ENCODE data around the gene SNX2. TPM values are rescaled to one million over a fixed set of nuclear protein-coding genes. Genes with fewer than 3 reads are reported as not detected.

The SNX2 gene, protein sequence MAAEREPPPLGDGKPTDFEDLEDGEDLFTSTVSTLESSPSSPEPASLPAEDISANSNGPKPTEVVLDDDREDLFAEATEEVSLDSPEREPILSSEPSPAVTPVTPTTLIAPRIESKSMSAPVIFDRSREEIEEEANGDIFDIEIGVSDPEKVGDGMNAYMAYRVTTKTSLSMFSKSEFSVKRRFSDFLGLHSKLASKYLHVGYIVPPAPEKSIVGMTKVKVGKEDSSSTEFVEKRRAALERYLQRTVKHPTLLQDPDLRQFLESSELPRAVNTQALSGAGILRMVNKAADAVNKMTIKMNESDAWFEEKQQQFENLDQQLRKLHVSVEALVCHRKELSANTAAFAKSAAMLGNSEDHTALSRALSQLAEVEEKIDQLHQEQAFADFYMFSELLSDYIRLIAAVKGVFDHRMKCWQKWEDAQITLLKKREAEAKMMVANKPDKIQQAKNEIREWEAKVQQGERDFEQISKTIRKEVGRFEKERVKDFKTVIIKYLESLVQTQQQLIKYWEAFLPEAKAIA
- total RNA-seq (2014; rRNA removed; shearing (Covaris generic)) = 39.1 and 56.5 TPM in 2 replicates
- 60.8 and 62.5 TPM in 2 replicates for polyA plus RNA-seq (2016; fragmentation: Nextera tagmentation; extraction: Ambion mirVana)

DNA sequence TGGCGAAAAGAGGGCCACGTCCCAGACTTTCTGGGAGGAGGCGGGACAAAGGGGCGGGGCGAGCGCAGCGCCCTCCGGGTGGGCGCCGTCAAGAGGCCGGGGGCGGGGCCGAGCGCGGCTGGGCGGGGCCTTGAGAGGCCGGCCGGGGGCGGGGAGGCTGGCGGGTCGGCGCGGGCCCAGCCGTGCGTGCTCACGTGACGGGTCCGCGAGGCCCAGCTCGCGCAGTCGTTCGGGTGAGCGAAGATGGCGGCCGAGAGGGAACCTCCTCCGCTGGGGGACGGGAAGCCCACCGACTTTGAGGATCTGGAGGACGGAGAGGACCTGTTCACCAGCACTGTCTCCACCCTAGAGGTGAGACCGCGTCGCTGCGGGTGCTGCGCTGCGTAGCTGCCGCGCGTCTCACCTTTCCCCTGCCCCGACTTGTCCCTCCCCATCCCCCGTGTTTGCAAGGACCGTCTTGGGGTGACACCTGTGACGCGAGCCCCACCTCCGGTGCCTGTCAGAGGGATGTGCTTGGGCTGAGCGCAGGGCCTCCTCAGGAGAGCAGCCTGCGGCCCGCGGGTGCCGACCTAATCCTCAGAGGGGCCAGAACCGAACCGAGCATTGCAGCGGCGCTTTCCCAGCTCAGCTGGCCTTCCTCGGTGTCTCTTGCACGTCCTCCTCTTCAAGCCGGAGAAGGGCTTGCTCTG, at the start of gene SNX2:
TSS of gene SNX2 (plus strand) at position 220 of the 689 bp plus-strand sequence. CDS start at position 244, 24 bp downstream.
- no peaks in the 10 kb centered on the region for H3K9me2 ChIP-seq (ENCODE audit: insufficient read depth)
- no peaks in the 10 kb centered on the region for H3F3A ChIP-seq (ENCODE audit: insufficient read depth)
- TF ChIP-seq EZH2 (IDR thresholded peaks at IDR 0.05; ENCODE audit: insufficient read depth, poor library complexity, severe bottlenecking) = no peak
- no peak for TF ChIP-seq EZH2phosphoT487 (IDR thresholded peaks at IDR 0.05; ENCODE audit: insufficient read depth, low read depth)
- DNase-seq = peak; percentile 97
- no peaks in the 10 kb centered on the region for H3K9me3 ChIP-seq (ENCODE audit: low read depth)
- H3K4me1 ChIP-seq (ENCODE audit: insufficient read depth) = peaks cover 18% of the 10 kb centered on the region
- H3K36me3 ChIP-seq (ENCODE audit: low read depth) = no peaks in the 10 kb centered on the region
- in situ Hi-C loops (cut with MboI) = no loop called here
- peaks cover 49% of the 10 kb centered on the region for H3K79me2 ChIP-seq (ENCODE audit: insufficient read depth)
- H3K4me3 ChIP-seq = peak within 1 kb of the TSS; percentile 93
- peak within 1 kb of the TSS; percentile 88 for H2AFZ ChIP-seq
- H3K9ac ChIP-seq = peak within 1 kb of the TSS; percentile 94
- 1% methylated on average over 28 to 66 of the region's 67 CpGs for whole genome bisulfite sequencing, 2 experiments (ENCODE audit: low coverage in 1 of 2, low lambda C conversion rate in 2 of 2, missing lambda C conversion rate in 2 of 2)
- H3K4me2 ChIP-seq (ENCODE audit: unreplicated experiment) = peak within 1 kb of the TSS; percentile 100
- H4K20me1 ChIP-seq (ENCODE audit: insufficient read depth) = peaks cover 6% of the 10 kb centered on the region; the same call in 1 of the 2 replicates
- no peaks in the 10 kb centered on the region for H3K27me3 ChIP-seq (replicated peaks; ENCODE audit: insufficient read depth)
- peak within 1 kb of the TSS; percentile 74 for H3K27ac ChIP-seq

DNA sequence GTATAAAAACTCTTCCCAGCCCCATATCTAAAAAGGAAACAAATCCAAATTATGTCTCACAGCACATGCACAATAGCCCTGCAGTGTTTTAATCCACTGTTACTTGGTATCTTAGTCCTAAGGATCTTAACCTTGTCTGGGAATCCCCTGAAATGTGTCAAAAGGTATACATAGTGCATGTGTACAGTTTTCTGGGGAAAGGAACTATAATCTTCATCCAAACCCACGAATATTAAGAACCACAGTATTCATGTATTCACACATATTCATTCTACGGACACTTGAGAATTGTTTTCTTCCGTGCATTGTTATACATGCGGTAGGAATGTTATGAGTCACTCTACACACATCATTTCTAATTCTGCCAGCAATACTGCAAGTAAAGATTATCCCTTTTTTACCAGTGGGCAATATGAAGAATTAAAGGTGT, 47.8 kb upstream of the SNX2 start:
- in situ Hi-C loops (cut with MboI) = no loop called here
- Histone ChIP-seq H3K27me3 (replicated peaks; ENCODE audit: insufficient read depth) (no peaks in the 10 kb centered on the region), H3K9ac (peak overlapping the region; percentile 35; the same call in 1 of the 2 replicates), H3K4me2 (ENCODE audit: unreplicated experiment) (peak overlapping the region; percentile 94), H4K20me1 (ENCODE audit: insufficient read depth) (no peaks in the 10 kb centered on the region), H3K4me1 (ENCODE audit: insufficient read depth) (peaks cover 29% of the 10 kb centered on the region), H3K27ac (peak overlapping the region; percentile 57), H3F3A (ENCODE audit: insufficient read depth) (peaks cover 18% of the 10 kb centered on the region), H3K9me3 (ENCODE audit: low read depth) (no peaks in the 10 kb centered on the region), H3K9me2 (ENCODE audit: insufficient read depth) (no peaks in the 10 kb centered on the region), H3K4me3 (peak overlapping the region; percentile 65), H3K36me3 (ENCODE audit: low read depth) (no peaks in the 10 kb centered on the region), H3K79me2 (ENCODE audit: insufficient read depth) (no peaks in the 10 kb centered on the region), H2AFZ (peak overlapping the region; percentile 55)
- WGBS, 2 experiments (ENCODE audit: low coverage in 1 of 2, low lambda C conversion rate in 2 of 2, missing lambda C conversion rate in 2 of 2) = 1 to 2% methylated on average over 4 of the region's 4 CpGs
- DNase-seq = peak; percentile 89
- TF ChIP-seq EZH2 (IDR thresholded peaks at IDR 0.05; ENCODE audit: insufficient read depth, poor library complexity, severe bottlenecking) = no peak
- no peak for TF ChIP-seq EZH2phosphoT487 (IDR thresholded peaks at IDR 0.05; ENCODE audit: insufficient read depth, low read depth)

DNA sequence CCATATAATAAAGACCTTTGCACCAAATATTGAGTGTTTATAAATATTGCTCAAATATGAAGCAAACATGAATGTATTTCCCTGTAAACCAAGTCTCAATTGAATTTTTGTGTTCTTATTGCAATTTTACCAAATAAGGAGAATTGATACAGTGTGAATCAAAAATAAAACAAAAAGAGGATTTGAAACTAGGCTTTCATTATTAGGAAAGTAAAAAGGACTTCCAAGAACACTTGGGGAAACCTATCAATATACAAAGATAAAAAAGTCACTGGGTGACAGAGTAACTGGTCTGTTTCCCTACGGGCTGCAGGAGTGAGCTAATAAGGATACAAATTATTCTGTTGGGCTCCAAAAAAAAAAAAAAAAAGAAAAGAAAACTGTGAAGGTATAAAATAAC, 44.8 kb upstream of the SNX2 start:
- H3K9me2 ChIP-seq (ENCODE audit: insufficient read depth) = no peaks in the 10 kb centered on the region
- TF ChIP-seq EZH2 (IDR thresholded peaks at IDR 0.05; ENCODE audit: insufficient read depth, poor library complexity, severe bottlenecking) (no peak), EZH2phosphoT487 (IDR thresholded peaks at IDR 0.05; ENCODE audit: insufficient read depth, low read depth) (no peak)
- H2AFZ ChIP-seq = no peak overlapping the region
- H3K27ac ChIP-seq = no peak overlapping the region
- H3F3A ChIP-seq (ENCODE audit: insufficient read depth) = peaks cover 10% of the 10 kb centered on the region
- no peak overlapping the region for H3K9ac ChIP-seq
- in situ Hi-C loops (cut with MboI) = no loop called here
- WGBS, 2 experiments (ENCODE audit: low coverage in 1 of 2, low lambda C conversion rate in 2 of 2, missing lambda C conversion rate in 2 of 2) = 100% methylated on average over 1 of the region's 1 CpG
- H3K4me1 ChIP-seq (ENCODE audit: insufficient read depth) = peaks cover 14% of the 10 kb centered on the region
- H3K4me2 ChIP-seq (ENCODE audit: unreplicated experiment) = no peak overlapping the region
- no peaks in the 10 kb centered on the region for H3K9me3 ChIP-seq (ENCODE audit: low read depth)
- H3K27me3 ChIP-seq (replicated peaks; ENCODE audit: insufficient read depth) = no peaks in the 10 kb centered on the region
- H4K20me1 ChIP-seq (ENCODE audit: insufficient read depth) = no peaks in the 10 kb centered on the region
- H3K4me3 ChIP-seq = no peak overlapping the region
- H3K79me2 ChIP-seq (ENCODE audit: insufficient read depth) = no peaks in the 10 kb centered on the region
- DNase-seq = no peak
- no peaks in the 10 kb centered on the region for H3K36me3 ChIP-seq (ENCODE audit: low read depth)

DNA sequence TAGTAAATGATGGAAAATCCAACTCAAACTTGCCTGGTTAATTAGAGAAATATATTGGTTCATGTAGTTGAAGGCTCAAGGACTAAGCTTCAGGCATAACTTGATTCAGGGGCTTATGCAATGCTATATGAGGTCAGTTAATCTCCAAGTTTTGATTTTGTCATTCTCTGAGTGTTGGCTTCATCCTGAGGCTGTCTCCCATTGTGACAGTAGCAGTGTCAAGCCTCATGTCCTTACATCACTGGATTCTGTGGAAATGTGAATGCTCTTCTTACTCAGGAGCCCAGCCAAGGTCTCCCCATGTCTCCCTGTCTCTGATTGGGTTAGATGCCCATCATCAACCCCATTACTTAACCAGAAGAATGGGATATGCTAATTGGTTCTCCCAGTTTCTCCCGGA, 44.4 kb upstream of the SNX2 start:
- H3K27ac ChIP-seq = no peak overlapping the region
- no peaks in the 10 kb centered on the region for H3K79me2 ChIP-seq (ENCODE audit: insufficient read depth)
- H3K4me3 ChIP-seq = no peak overlapping the region
- peaks cover 10% of the 10 kb centered on the region for H3F3A ChIP-seq (ENCODE audit: insufficient read depth)
- no peaks in the 10 kb centered on the region for H3K9me2 ChIP-seq (ENCODE audit: insufficient read depth)
- H3K9me3 ChIP-seq (ENCODE audit: low read depth) = no peaks in the 10 kb centered on the region
- no peak overlapping the region for H3K4me2 ChIP-seq (ENCODE audit: unreplicated experiment)
- no peak for TF ChIP-seq EZH2phosphoT487 (IDR thresholded peaks at IDR 0.05; ENCODE audit: insufficient read depth, low read depth)
- TF ChIP-seq EZH2 (IDR thresholded peaks at IDR 0.05; ENCODE audit: insufficient read depth, poor library complexity, severe bottlenecking) = no peak
- H4K20me1 ChIP-seq (ENCODE audit: insufficient read depth) = no peaks in the 10 kb centered on the region
- no peak overlapping the region for H3K9ac ChIP-seq
- 88 to 96% methylated on average over 1 of the region's 1 CpG for WGBS, 2 experiments (ENCODE audit: low coverage in 1 of 2, low lambda C conversion rate in 2 of 2, missing lambda C conversion rate in 2 of 2)
- H3K27me3 ChIP-seq (replicated peaks; ENCODE audit: insufficient read depth) = no peaks in the 10 kb centered on the region
- in situ Hi-C loops (cut with MboI) = no loop called here
- no peak overlapping the region for H2AFZ ChIP-seq
- no peaks in the 10 kb centered on the region for H3K36me3 ChIP-seq (ENCODE audit: low read depth)
- DNase-seq = no peak
- H3K4me1 ChIP-seq (ENCODE audit: insufficient read depth) = peaks cover 14% of the 10 kb centered on the region
